ENCODE results near the gene FAM124A.
A peak's percentile ranks its signal among the peaks of the same experiment; 100 is the strongest.

The FAM124A gene, protein sequence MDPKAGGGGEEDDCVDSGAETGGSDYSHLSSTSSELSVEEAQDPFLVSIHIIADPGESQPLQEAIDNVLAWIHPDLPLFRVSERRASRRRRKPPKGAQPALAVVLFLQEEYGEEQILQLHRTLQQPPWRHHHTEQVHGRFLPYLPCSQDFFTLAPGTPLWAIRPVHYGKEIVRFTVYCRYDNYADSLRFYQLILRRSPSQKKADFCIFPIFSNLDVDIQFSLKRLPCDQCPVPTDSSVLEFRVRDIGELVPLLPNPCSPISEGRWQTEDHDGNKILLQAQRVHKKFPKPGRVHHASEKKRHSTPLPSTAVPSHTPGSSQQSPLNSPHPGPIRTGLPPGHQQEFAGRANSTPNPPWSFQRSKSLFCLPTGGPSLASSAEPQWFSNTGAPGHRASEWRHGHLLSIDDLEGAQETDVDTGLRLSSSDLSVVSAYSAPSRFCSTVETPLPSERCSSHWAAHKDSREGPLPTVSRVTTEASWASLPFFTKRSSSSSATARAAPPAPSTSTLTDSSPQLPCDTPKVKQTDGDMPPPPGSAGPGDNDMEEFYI

GRCh38 chr13:51222037-51222685, at the start of gene FAM124A:
FAM124A (plus strand) TSS chr13:51222398; CDS start chr13:51222502, 104 bp downstream.
- peak; percentile 55 for DNase-seq

GRCh38 chr13:51175021-51175420, 47.2 kb upstream of the FAM124A start:
- DNase-seq = no peak

DNA sequence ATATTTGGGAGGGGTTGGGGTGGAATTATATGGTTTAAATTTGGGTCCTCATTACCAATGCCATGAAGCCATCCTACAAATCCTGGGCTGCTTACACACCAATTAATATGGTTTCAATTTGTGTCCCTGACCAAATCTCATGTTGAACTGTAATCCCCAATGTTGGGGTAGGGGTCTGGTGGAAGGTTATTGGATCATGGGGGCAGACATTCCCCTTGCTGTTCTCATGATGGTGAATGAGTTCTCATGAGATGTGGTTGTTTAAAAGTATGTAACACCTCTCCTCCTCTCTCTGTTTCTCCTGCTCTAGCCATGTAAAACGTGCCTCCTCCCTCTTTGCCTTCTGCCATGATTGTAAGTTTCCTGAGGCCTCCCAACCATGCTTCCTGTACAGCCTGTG, 46.6 kb upstream of the FAM124A start:
- no peak for DNase-seq

- no peak for DNase-seq
Measured at GRCh38 chr13:51177188-51177587, 45.0 kb upstream of the FAM124A start.

DNA sequence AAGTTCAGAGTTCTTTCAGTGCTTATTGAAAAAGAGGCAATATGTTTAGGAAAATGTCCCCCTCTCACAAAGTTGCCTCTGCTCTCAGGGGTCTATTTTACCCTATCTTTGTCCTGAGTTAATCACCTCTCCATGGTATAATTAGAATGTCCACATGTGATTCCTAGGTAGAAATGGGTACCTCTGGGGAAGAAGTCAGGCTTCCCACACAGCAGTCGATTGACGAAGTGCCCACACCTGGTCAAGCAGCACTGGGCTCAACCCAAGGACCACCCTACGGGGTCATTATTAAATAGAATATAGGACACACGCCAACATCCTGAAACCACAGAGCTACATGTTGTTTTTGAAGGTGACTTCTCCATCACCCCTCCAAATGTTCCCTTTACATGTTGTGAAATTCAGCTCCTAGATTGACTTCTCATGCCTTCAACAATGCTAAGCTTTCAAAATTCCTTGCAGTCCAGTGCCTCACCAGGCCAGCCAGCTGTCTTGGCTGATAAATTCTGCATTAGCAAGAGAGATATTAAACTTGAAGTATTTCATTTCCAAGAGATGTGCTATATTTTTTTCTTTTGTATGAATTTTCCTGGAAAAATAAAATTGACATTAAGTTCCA, 43.6 kb upstream of the FAM124A start:
- no peak for DNase-seq

DNA sequence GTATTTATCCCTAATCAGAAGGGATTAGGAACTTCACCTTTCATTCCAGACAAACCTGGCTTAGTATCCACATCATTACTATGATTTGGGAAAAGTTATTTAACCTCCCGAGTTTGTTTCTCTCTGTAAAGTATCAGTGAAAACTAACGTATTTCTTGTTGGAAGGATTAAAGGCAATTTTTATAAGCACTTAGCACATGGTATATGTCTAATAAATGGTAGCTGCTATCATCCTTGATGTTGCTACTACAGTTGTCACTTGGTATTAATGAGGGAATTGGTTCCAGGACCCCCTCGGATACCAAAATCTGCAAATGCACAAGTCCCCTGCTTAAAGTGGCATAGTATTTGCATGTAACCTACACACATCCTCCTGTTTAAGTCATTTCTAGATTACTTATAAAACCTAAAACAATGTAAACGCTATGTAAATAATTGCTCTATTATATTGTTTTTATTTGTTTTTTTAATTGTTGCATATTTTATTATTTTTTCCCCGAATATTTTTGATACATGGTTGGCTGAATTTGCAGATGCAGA, 42.7 kb upstream of the FAM124A start:
- DNase-seq = no peak

DNA sequence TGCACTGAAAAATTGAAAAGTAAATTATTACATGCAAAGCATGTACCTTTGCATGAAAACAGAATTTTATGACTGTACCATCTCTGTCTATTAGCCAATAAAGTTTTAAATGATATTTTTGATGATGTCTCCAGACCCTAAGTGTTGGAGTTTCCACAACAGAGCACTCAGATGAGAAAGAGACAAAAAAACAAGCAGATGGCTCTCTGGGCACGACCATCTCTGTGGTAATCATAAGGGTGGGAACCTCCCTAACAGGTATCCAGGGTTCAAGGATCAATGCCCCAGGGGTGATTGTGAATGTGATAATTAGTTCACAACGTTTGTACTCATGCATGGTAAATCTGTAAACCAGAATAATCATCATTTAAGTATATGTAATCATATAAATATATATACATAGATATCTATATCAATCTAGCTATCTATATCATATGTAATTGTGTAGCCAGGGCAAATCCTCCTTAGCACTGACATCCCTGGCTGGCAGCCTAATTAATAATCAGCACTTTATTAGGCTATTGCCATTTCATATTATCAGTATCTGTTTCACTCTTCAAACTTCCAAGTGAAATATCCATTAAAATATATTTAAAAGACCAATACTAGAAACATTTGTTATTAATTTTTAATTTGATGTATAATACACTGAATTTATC, 41.2 kb upstream of the FAM124A start:
- no peak for DNase-seq

DNA sequence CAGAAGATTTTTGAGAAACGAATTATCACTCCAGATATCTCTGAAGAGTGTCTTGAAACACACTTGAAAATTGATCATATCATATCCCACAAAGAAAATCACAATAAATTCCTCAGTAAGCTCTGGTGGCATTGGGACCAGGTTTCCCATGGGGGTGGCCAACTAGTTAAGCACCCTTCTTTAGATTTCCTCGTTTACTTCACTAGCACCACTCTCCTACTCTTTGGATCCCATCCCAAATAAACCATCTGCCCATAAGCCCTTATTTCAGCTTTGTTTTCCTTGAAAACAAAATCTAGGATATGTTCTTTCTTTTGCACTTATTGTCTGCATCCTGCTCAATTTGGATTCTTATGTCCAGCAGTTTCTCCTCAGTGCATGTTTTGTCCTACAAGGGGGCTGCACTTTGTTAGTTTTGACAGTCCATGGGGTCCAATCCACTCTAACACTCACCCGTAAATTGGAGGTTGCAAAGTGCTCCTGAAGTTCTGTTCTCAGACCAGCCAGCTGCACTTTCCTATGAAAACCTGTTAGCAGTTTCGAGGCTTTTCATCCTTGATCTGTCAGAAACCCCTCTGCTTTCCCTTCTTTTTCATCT, 40.3 kb upstream of the FAM124A start:
- no peak for DNase-seq

DNA sequence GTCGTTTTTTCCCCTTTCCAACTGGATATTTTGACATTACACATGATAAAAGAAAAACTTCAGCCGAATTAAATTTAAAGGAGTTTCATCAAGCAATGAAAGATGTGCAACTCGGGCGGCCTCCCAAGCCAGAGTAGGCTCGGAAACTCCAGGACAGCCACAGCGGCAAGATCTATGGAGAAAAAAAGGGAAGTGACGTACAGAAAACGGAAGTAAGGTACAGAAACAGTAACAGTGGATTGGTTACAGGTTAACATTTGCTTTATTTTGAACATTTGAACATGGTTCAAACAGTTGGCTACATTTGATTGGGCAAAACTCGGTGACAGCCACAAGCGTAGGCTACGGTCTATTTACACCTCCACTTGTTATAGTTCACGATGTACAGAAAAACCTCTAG, 30.5 kb upstream of the FAM124A start:
- DNase-seq = no peak

DNA sequence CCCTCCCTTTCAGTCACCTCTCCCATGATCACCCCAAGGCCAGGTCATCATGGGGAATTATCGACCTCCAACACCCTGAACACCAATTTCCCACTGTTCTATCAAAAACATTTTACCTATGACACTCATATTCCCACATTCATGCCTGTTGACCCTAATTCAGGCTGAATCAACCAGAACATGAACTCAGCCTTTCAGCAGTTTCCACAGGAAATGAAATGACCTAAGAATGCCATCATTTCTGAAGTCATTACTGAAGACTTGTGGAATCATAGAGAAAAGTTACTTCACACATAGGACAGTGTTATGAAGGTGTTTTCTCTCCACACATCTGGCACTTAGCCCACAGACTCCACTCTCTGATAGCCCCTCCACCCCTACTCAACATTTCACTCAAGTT, 29.9 kb upstream of the FAM124A start:
- DNase-seq = no peak

DNA sequence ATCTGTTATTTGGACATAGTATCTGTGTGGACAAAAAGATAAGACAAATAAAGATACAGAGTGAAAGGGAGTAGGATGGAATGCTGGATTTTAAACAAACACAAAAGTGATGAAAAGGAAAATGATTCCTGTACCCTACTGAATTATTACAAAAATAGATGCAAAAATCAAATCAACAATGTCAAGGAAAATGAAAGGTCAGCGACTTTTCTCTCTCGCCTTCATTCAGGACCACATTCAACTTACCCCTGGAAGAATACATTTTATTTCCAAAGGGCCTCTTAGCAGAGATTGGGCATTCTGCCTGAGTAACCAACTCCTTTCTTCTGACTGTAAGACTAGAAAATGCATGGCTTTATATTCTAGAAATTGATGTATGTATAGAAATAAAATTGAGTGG, 28.8 kb upstream of the FAM124A start:
- no peak for DNase-seq

DNA sequence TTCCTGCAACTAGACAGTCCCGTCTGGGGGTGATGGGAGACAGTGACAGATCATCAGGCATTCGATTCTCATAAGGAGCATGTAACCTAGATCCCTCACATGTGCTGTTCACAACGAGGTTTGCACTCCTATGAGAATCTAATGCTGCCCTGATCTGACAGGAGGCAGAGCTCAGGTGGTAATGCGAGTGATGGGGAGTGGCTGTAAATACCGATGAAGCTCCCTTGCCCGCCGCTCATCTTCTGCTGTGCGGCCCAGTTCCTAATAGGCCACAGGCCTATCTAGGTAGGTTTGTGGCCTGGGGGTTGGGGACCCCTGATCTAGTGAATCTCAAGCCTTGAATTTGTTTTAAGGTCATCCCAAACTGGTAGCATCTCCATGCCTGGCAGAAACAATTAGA, 27.3 kb upstream of the FAM124A start:
- no peak for DNase-seq

GRCh38 chr13:51201886-51202285, 20.3 kb upstream of the FAM124A start:
- no peak for DNase-seq

DNA sequence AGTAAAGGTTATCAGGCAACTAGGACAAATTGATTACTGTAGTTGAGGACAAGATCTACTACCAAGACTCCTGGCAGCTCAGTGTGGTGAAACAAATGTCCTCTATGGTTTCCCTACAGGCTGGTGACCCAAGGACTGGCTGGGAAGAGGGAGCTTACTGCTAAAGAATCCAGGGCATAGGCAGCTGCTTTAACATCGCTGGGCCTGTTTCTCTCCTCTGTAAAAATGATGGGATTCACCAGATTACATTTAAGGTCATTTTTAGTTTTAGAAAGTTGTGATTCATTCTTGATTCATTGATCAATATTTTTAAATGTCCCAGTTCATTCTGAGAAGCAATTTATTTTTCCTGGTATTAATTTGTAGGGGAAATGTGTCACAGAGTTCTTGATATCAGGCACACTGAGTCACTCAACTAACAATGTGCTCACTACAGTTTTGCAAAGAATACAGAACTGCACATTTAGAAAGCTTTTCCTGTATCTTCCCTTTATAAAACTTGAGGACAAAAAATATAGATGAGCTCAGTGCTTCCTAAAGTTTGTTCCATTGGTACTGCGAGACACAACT, 19.6 kb upstream of the FAM124A start:
- no peak for DNase-seq

- no peak for DNase-seq
Measured at GRCh38 chr13:51206584-51206983, 15.6 kb upstream of the FAM124A start.

DNA sequence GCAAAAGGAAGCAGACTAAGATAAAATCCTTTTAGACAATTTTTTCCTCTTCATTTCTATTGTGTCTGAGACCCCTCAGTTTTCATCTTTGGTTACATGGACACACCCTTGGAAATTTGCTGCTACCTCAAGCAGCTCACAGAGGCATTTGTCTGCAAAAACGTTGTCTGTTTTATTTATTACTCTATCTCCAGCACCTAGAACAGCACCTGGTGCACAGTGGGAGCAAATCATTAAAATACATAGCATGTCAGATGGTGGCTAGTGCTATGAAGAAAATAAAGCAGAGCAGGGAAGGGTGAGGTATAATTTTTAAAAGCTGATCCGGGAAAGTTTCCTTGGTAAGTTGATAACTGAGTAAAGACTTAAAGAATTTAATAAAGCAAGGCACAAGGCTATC, 14.3 kb upstream of the FAM124A start:
- DNase-seq = no peak

DNA sequence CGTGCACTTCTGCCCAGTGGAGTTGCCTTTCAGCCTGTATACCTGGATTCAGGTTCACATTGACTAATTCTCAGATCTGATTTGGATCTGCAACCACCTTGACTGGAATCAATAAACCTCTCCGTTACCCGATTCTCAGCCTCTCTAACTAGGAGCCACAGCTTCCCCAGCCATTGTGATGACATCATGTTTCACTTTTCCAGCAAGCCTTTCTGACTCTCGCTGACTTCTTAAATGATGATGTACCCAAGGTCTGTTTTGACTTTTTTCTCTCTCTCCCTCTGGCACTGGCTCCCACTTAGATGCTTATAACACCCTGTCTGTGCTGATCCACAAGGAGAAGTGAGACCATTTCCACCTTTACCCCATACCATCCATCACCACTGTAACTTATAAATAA, 13.5 kb upstream of the FAM124A start:
- DNase-seq = no peak

- DNase-seq = no peak
Measured at GRCh38 chr13:51211910-51212309, 10.3 kb upstream of the FAM124A start.

DNA sequence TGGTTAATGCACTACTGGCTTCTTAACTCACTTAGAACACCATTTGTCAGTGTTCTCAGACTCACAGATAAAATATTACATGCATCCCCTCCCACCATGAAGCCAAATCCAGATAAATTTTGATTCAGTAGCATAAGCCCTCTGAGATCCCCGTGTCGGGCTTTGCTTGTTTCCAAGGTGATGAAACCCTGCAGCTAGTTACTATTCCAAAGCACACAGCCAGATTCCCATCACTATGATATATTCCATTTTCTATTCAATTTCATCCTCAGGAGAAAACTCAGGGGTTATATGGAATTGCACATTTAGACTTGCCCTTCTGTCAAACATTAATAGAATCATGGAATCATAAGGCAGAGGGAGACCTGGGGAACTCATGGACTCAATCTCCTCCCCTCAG, 9.4 kb upstream of the FAM124A start:
- no peak for DNase-seq

GRCh38 chr13:51213173-51213728, 8.9 kb upstream of the FAM124A start:
- DNase-seq = no peak

- no peak for DNase-seq
Measured at GRCh38 chr13:51218626-51219025, 3.6 kb upstream of the FAM124A start.

GRCh38 chr13:51220706-51221105, 1.5 kb upstream of the FAM124A start:
- no peak for DNase-seq
